OCI-LY3 (cell line): Measurements from ENCODE around the gene WWTR1.

Experiments
- H2AFZ ChIP-seq: fragments of 200-600, 300-600 bp; shearing (Covaris generic); 2 replicates; pipeline ENCODE4 v1.6.0; 2014; ENCODE audit warnings: antibody characterized with exemption, low read depth, low read length
- H3K27ac ChIP-seq: fragments of 200-600, 300-600 bp; sonication (generic); 2 replicates; pipeline ENCODE4 v1.5.1; 2014; ENCODE audit warnings: mild to moderate bottlenecking, low read length, moderate library complexity, mixed read lengths
- H3K27me3 ChIP-seq: fragments of 200-600, 300-600 bp; sonication (generic); 2 replicates; pipeline ENCODE4 v1.6.1; 2014; ENCODE audit warnings: low read depth, low read length, mixed read lengths
- H3K36me3 ChIP-seq: fragments of 200-600, 300-600 bp; sonication (generic); replicated peaks from 2 replicates; pipeline ENCODE3; 2014; ENCODE audit warnings: low read depth, low read length, mixed read lengths
- H3K4me1 ChIP-seq: fragments of 300-600, 200-600 bp; sonication (generic); 2 replicates; pipeline ENCODE4 v1.6.1; 2014; ENCODE audit warnings: low read length, mixed read lengths
- H3K4me2 ChIP-seq: fragments of 200-600, 300-600 bp; sonication (generic); 2 replicates; pipeline ENCODE4 v1.6.1; 2014; ENCODE audit warnings: low read length, mixed read lengths
- H3K4me3 ChIP-seq: fragments of 300-600, 200-600 bp; sonication (generic); 2 replicates; pipeline ENCODE4 v1.5.1; 2014; ENCODE audit warnings: antibody characterized with exemption, mild to moderate bottlenecking, low read length, moderate library complexity
- H3K79me2 ChIP-seq: fragments of 300-600, 200-600 bp; shearing (Covaris generic); 2 replicates; pipeline ENCODE4 v1.6.1; 2014; ENCODE audit warnings: mild to moderate bottlenecking, low read length, mixed read lengths
- H3K9ac ChIP-seq: fragments of 300-600, 200-600 bp; shearing (Covaris generic); 2 replicates; pipeline ENCODE4 v1.6.0; 2014; ENCODE audit warnings: mild to moderate bottlenecking, low read length, moderate library complexity
- H3K9me3 ChIP-seq: fragments of 200-600, 300-600 bp; shearing (Covaris generic); 2 replicates; pipeline ENCODE4 v1.6.1; 2014; ENCODE audit warnings: low read length, mixed read lengths; ENCODE audit not compliant: insufficient read depth
- H4K20me1 ChIP-seq: fragments of 200-600, 300-600 bp; sonication (generic); 2 replicates; pipeline ENCODE4 v1.6.1; 2016; ENCODE audit warnings: low read length, mixed read lengths; ENCODE audit not compliant: insufficient read depth
- CTCF ChIP-seq: fragments of 200-600, 300-600 bp; sonication (generic); IDR thresholded peaks from 2 replicates; pipeline ENCODE4 v1.5.1; 2014; ENCODE audit warnings: antibody characterized with exemption, low read length, low read depth
- EZH2phosphoT487 ChIP-seq: fragments of 200-600 bp; shearing (Covaris generic); IDR thresholded peaks from 2 replicates; pipeline ENCODE4 v1.6.1; 2018; ENCODE audit warnings: antibody characterized with exemption, mixed run types, low read depth

The WWTR1 gene

GRCh38 chr3:149511040-149511626, 146.7 kb downstream of the WWTR1 start:
- Histone ChIP-seq H3K79me2 (no peaks in the 10 kb centered on the region), H2AFZ (no peak overlapping the region), H3K9ac (no peak overlapping the region), H3K4me2 (no peak overlapping the region), H3K27me3 (peaks cover 3% of the 10 kb centered on the region; the same call in 1 of the 2 replicates), H3K36me3 (no peaks in the 10 kb centered on the region), H3K27ac (no peak overlapping the region), H3K4me3 (no peak overlapping the region), H3K9me3 (no peaks in the 10 kb centered on the region), H4K20me1 (no peaks in the 10 kb centered on the region), H3K4me1 (peaks cover 3% of the 10 kb centered on the region; the same call in 1 of the 2 replicates)
- no peak for TF ChIP-seq CTCF
- TF ChIP-seq EZH2phosphoT487, result no peak

- H3K4me3 ChIP-seq, result no peak overlapping the region
- no peaks in the 10 kb centered on the region for H3K36me3 ChIP-seq
- H3K9ac ChIP-seq, result no peak overlapping the region
- peaks cover 3% of the 10 kb centered on the region; the same call in 1 of the 2 replicates for H3K4me1 ChIP-seq
- H3K27me3 ChIP-seq, result peaks cover 3% of the 10 kb centered on the region; the same call in 1 of the 2 replicates
- H3K79me2 ChIP-seq, result no peaks in the 10 kb centered on the region
- TF ChIP-seq CTCF (no peak), EZH2phosphoT487 (no peak)
- H2AFZ ChIP-seq, result no peak overlapping the region
- no peaks in the 10 kb centered on the region for H3K9me3 ChIP-seq
- no peak overlapping the region for H3K4me2 ChIP-seq
- no peaks in the 10 kb centered on the region for H4K20me1 ChIP-seq
- H3K27ac ChIP-seq, result no peak overlapping the region
Observed at GRCh38 chr3:149510480-149510879, 147.3 kb downstream of the WWTR1 start.

DNA sequence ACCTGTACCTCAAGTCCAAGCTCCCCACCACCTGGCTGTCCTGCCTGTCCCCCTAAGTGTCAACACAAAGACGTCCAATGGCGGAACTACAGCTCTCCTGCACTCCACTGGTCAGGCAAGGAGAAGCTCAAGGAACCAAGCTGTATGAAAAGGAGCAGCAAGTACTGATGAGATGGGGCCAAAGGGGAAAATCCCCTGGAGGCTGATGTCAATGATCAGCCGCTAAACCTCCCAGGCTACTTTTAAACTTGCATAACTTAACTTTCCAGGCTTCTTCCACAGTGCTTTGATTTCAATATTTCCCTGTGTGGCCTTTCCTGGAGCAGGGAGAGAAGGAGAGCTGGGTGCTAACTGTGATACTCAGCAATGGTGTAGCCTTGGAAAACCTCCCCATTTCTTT, 148.3 kb downstream of the WWTR1 start:
- H3K36me3 ChIP-seq, result no peaks in the 10 kb centered on the region
- no peak overlapping the region for H3K27ac ChIP-seq
- no peaks in the 10 kb centered on the region for H3K9me3 ChIP-seq
- H3K4me1 ChIP-seq, result peaks cover 3% of the 10 kb centered on the region; the same call in 1 of the 2 replicates
- TF ChIP-seq EZH2phosphoT487 (no peak), CTCF (no peak)
- H3K9ac ChIP-seq, result no peak overlapping the region
- no peaks in the 10 kb centered on the region for H4K20me1 ChIP-seq
- no peaks in the 10 kb centered on the region for H3K79me2 ChIP-seq
- no peak overlapping the region for H3K4me3 ChIP-seq
- H3K4me2 ChIP-seq, result no peak overlapping the region
- peaks cover 3% of the 10 kb centered on the region; the same call in 1 of the 2 replicates for H3K27me3 ChIP-seq
- no peak overlapping the region for H2AFZ ChIP-seq

DNA sequence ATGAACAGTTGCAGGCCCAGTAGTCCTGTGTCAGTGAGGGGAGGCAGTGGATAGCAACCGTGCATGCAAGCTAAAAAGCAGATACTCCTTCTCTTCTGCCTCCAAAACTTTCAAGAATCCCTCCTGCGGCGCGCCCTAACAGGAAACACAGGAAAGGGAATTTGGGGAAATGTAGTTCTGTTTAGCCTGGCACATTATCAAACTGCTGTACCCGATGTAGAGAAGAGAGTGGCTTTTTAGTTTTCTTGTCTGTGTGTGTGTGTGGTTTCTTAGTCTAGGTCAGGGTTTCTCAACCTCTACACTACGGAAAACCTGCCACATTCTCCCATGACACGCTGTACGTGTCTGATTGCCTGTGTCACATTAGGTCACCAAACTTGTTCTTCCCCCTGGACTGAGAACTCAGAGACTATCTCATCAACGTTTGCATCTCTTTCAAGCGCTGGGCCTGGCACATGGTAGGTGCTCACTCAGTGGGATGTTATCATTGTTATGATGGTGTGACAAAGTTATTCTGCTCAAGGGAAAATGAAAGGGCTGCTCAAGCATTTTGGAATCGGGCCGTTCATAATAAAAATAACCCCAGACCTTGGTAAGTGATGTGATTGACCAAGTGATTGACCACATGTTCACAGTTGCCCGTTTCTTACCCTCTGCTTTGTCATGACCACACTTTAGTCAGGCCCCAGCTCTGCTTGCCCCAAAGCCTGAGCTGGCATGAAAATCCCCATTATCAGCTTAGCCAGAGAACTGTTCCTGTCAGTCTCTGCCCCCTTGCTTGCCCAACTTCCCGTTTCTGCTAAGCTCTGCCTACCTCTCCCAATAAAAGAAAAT, 150.1 kb downstream of the WWTR1 start:
- Histone ChIP-seq H4K20me1 (no peaks in the 10 kb centered on the region), H3K27me3 (peaks cover 3% of the 10 kb centered on the region; the same call in 1 of the 2 replicates), H3K9ac (no peak overlapping the region), H3K9me3 (no peaks in the 10 kb centered on the region), H2AFZ (no peak overlapping the region), H3K27ac (no peak overlapping the region), H3K4me1 (peaks cover 3% of the 10 kb centered on the region; the same call in 1 of the 2 replicates), H3K36me3 (no peaks in the 10 kb centered on the region), H3K4me2 (no peak overlapping the region), H3K79me2 (no peaks in the 10 kb centered on the region), H3K4me3 (no peak overlapping the region)
- TF ChIP-seq CTCF, result no peak
- no peak for TF ChIP-seq EZH2phosphoT487
